ENCODE measurements around the gene P2RY10. TPM values are rescaled to one million over a fixed set of nuclear protein-coding genes. Genes with fewer than 3 reads are reported as not detected.

P2RY10 gene
- total RNA-seq, 2 donors from 2014 or later = 0.57 to 1.6 TPM

GRCh38 chrX:78958419-78959116, 13.4 kb downstream of the P2RY10 start:
- no peaks in the 10 kb centered on the region for H3K4me1 ChIP-seq
- TF ChIP-seq, protein P1, sequence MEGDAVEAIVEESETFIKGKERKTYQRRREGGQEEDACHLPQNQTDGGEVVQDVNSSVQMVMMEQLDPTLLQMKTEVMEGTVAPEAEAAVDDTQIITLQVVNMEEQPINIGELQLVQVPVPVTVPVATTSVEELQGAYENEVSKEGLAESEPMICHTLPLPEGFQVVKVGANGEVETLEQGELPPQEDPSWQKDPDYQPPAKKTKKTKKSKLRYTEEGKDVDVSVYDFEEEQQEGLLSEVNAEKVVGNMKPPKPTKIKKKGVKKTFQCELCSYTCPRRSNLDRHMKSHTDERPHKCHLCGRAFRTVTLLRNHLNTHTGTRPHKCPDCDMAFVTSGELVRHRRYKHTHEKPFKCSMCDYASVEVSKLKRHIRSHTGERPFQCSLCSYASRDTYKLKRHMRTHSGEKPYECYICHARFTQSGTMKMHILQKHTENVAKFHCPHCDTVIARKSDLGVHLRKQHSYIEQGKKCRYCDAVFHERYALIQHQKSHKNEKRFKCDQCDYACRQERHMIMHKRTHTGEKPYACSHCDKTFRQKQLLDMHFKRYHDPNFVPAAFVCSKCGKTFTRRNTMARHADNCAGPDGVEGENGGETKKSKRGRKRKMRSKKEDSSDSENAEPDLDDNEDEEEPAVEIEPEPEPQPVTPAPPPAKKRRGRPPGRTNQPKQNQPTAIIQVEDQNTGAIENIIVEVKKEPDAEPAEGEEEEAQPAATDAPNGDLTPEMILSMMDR (IDR thresholded peaks at IDR 0.05) = no peak
- DNase-seq = no peak
- no peaks in the 10 kb centered on the region for H3K36me3 ChIP-seq
- no peaks in the 10 kb centered on the region for H3K9me3 ChIP-seq
- no peak overlapping the region for H3K9ac ChIP-seq (ENCODE audit: low read depth in 2 of 2, low read length in 2 of 2)
- H3K4me3 ChIP-seq = no peak overlapping the region
- H3K27me3 ChIP-seq = no peaks in the 10 kb centered on the region
- no peak overlapping the region for H3K27ac ChIP-seq
- intact Hi-C loops (cut with DNase I) = no loop called here

- H3K4me1 ChIP-seq = no peaks in the 10 kb centered on the region
- no peaks in the 10 kb centered on the region for H3K9me3 ChIP-seq
- H3K36me3 ChIP-seq = no peaks in the 10 kb centered on the region
- H3K9ac ChIP-seq (ENCODE audit: low read depth in 2 of 2, low read length in 2 of 2) = no peak overlapping the region
- H3K4me3 ChIP-seq = no peak overlapping the region
- TF ChIP-seq, protein P1 (IDR thresholded peaks at IDR 0.05) = no peak
- no peak overlapping the region for H3K27ac ChIP-seq
- intact Hi-C loops (cut with DNase I) = no loop called here
- no peaks in the 10 kb centered on the region for H3K27me3 ChIP-seq
- DNase-seq = no peak
These were observed 15.7 kb downstream of the P2RY10 start for GRCh38 chrX:78960888-78961287.

- H3K27ac ChIP-seq = no peak overlapping the region
- no peak overlapping the region for H3K4me3 ChIP-seq
- no peak for DNase-seq
- H3K9me3 ChIP-seq = no peaks in the 10 kb centered on the region
- intact Hi-C loops (cut with DNase I) = no loop called here
- H3K4me1 ChIP-seq = no peaks in the 10 kb centered on the region
- no peaks in the 10 kb centered on the region for H3K27me3 ChIP-seq
- no peaks in the 10 kb centered on the region for H3K36me3 ChIP-seq
- TF ChIP-seq, protein P1 (IDR thresholded peaks at IDR 0.05) = no peak
- no peak overlapping the region for H3K9ac ChIP-seq (ENCODE audit: low read depth in 2 of 2, low read length in 2 of 2)
These were observed 19.4 kb downstream of the P2RY10 start for GRCh38 chrX:78964598-78964997.

DNA sequence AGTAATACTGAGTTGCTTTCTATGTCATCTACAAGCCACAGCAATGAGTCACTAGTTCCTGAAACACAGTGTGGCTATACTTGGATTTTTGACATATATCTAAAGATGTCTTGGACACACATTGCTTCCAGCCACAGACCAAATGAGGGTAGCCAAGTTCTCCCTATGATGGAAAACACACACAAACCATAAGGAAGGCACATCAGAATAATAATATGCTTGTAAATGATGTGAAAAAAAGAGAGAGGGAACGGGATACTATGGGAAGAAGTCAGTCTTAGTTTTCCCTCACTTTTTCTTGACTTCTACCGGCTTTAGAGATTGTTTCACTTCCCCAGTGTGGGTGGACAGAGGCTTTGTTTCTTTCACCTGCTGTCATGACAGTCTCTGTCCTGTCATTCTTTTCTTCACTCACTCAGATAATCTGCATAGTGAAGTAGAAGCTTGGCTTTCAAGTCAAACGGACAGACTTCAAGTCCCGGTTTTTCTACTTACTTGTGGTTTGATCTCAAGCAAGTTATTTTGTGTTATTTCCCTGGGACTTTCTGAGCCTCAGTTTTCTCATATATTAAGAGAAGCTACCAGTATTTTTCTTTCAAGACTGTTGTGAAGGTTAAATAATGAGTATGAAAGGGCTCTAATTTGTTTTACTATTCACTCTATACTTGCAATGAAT, 34.7 kb downstream of the P2RY10 start:
- no peaks in the 10 kb centered on the region for H3K4me1 ChIP-seq
- no peak overlapping the region for H3K4me3 ChIP-seq
- H3K27me3 ChIP-seq = no peaks in the 10 kb centered on the region
- intact Hi-C loops (cut with DNase I) = no loop called here
- no peak for DNase-seq
- no peak overlapping the region for H3K27ac ChIP-seq
- TF ChIP-seq, protein P1 (IDR thresholded peaks at IDR 0.05) = no peak
- no peaks in the 10 kb centered on the region for H3K9me3 ChIP-seq
- H3K36me3 ChIP-seq = no peaks in the 10 kb centered on the region
- H3K9ac ChIP-seq (ENCODE audit: low read depth in 2 of 2, low read length in 2 of 2) = no peak overlapping the region

- no peaks in the 10 kb centered on the region for H3K9me3 ChIP-seq
- no peak overlapping the region for H3K4me3 ChIP-seq
- intact Hi-C loops (cut with DNase I) = no loop called here
- no peak overlapping the region for H3K9ac ChIP-seq (ENCODE audit: low read depth in 2 of 2, low read length in 2 of 2)
- H3K36me3 ChIP-seq = no peaks in the 10 kb centered on the region
- TF ChIP-seq, protein P1 (IDR thresholded peaks at IDR 0.05) = no peak
- H3K27ac ChIP-seq = no peak overlapping the region
- H3K4me1 ChIP-seq = no peaks in the 10 kb centered on the region
- DNase-seq = no peak
- H3K27me3 ChIP-seq = no peaks in the 10 kb centered on the region
These were observed 44.2 kb downstream of the P2RY10 start for GRCh38 chrX:78989349-78989748.

Measured in colonic mucosa (tissue), 4 donors.